VCaP (cell line): Measurements from ENCODE around the gene NCBP2.

Source experiments
- H3K27ac ChIP-seq: fragments of 450-650 bp; 2 replicates; pipeline ENCODE4 v1.5.1; 2017
- CTCF ChIP-seq: fragments of 450-650 bp; conservative IDR thresholded peaks from 2 replicates; pipeline ENCODE4 v1.5.1; 2017; ENCODE audit warnings: mild to moderate bottlenecking, moderate library complexity

The NCBP2 gene

GRCh38 chr3:196967412-196968232, 25.3 kb upstream of the NCBP2 start:
- no peak for TF ChIP-seq CTCF

GRCh38 chr3:196966526-196967401, 24.4 kb upstream of the NCBP2 start:
- H3K27ac ChIP-seq: no peak overlapping the region
- TF ChIP-seq CTCF: no peak

More at GRCh38 chr3:196967412-196968232, 25.3 kb upstream of the NCBP2 start:
- peak overlapping the region; percentile 68; the same call in 1 of the 2 replicates for H3K27ac ChIP-seq

- TF ChIP-seq CTCF: no peak
- H3K27ac ChIP-seq: no peak overlapping the region
Measured at GRCh38 chr3:196965804-196966173, 23.5 kb upstream of the NCBP2 start.

GRCh38 chr3:196965112-196965803, 22.9 kb upstream of the NCBP2 start:
- TF ChIP-seq CTCF: no peak
- H3K27ac ChIP-seq: no peak overlapping the region

GRCh38 chr3:196963631-196963953, 21.3 kb upstream of the NCBP2 start:
- no peak overlapping the region for H3K27ac ChIP-seq
- no peak for TF ChIP-seq CTCF

- TF ChIP-seq CTCF: no peak
- no peak overlapping the region for H3K27ac ChIP-seq
Measured at GRCh38 chr3:196962930-196963630, 20.8 kb upstream of the NCBP2 start.
